RKO (cell line): ENCODE data around the gene LYSMD3.
"Not testable (repeated sequence)": the region's sequence is repeated elsewhere in the genome, so short reads cannot be mapped to it uniquely, and the experiment has no call there.

Experiments
- DNase-seq: peaks from one replicate; pipeline ENCODE4 v3.0.0-alpha.2; 2016; ENCODE audit warnings: low spot score

LYSMD3 gene

GRCh38 chr5:90529194-90529938 lies at the start of gene LYSMD3:
TSS of gene LYSMD3 (minus strand) at chr5:90529584. CDS start at chr5:90525289, 4,295 bp downstream.
- DNase-seq = peak; percentile 96

- DNase-seq = not testable (repeated sequence)
These were observed 47.2 kb upstream of the LYSMD3 start for GRCh38 chr5:90576566-90576965.

GRCh38 chr5:90575712-90576111 lies 46.3 kb upstream of the LYSMD3 start:
- no peak for DNase-seq

GRCh38 chr5:90571147-90571773 lies 41.9 kb upstream of the LYSMD3 start:
- no peak for DNase-seq

GRCh38 chr5:90570034-90570433 lies 40.6 kb upstream of the LYSMD3 start:
- DNase-seq = no peak

- no peak for DNase-seq
These were observed 39.7 kb upstream of the LYSMD3 start for GRCh38 chr5:90569084-90569483.

- no peak for DNase-seq
These were observed 36.1 kb upstream of the LYSMD3 start for GRCh38 chr5:90565491-90565890.

- no peak for DNase-seq
These were observed 33.7 kb upstream of the LYSMD3 start for GRCh38 chr5:90563108-90563507.

- no peak for DNase-seq
These were observed 33.0 kb upstream of the LYSMD3 start for GRCh38 chr5:90562341-90562740.

GRCh38 chr5:90561766-90562165 lies 32.4 kb upstream of the LYSMD3 start:
- DNase-seq = no peak

- peak; percentile 56 for DNase-seq
These were observed 31.4 kb upstream of the LYSMD3 start for GRCh38 chr5:90560771-90561170.

- DNase-seq = no peak
These were observed 29.2 kb upstream of the LYSMD3 start, which contains the start of gene ADGRV1 for GRCh38 chr5:90558344-90559192. TSS of gene ADGRV1 (plus strand) at chr5:90558797. CDS start at chr5:90558896, 99 bp downstream.

- DNase-seq = no peak
These were observed 28.5 kb upstream of the LYSMD3 start for GRCh38 chr5:90557871-90558270.

- no peak for DNase-seq
These were observed 28.0 kb upstream of the LYSMD3 start for GRCh38 chr5:90557391-90557790.

GRCh38 chr5:90555666-90556065 lies 26.3 kb upstream of the LYSMD3 start:
- DNase-seq = no peak

- DNase-seq = no peak
These were observed 25.1 kb upstream of the LYSMD3 start for GRCh38 chr5:90554358-90555006.

- DNase-seq = no peak
These were observed 24.3 kb upstream of the LYSMD3 start for GRCh38 chr5:90553711-90554110.

- no peak for DNase-seq
These were observed 22.0 kb upstream of the LYSMD3 start for GRCh38 chr5:90551376-90551775.

- no peak for DNase-seq
These were observed 21.6 kb upstream of the LYSMD3 start for GRCh38 chr5:90550963-90551362.

- no peak for DNase-seq
These were observed 20.4 kb upstream of the LYSMD3 start for GRCh38 chr5:90549729-90550275.

GRCh38 chr5:90549223-90549622 lies 19.8 kb upstream of the LYSMD3 start:
- DNase-seq = no peak

GRCh38 chr5:90548069-90548593 lies 18.7 kb upstream of the LYSMD3 start:
- peak; percentile 17 for DNase-seq
